SK-MEL-5 (cell line): Measurements from ENCODE around the gene MAML2. TPM values are rescaled to one million over a fixed set of nuclear protein-coding genes. Genes with fewer than 3 reads are reported as not detected.

Experiments
- DNase-seq: peaks from one replicate; pipeline ENCODE4 v3.0.0-alpha.2; 2016; ENCODE audit warnings: low read depth, low spot score
- in situ Hi-C: cut with HindIII; loops from 2 replicates; pipeline ENCODE4 v1.10.0; 2016; ENCODE audit warnings: low sequenced_read_pairs, high pct_unique_total_duplicates, low pct_unique_long_range_greater_than_20kb
- total RNA-seq: library from RNA; depleted of rRNA; stranded (reverse); fragments of >200 nt; shearing (Covaris generic); gene quantifications from 2 replicates; pipeline ENCODE4 v1.2.3, GENCODE V29; 2014

MAML2 gene
- total RNA-seq, 1 experiment from 2014 or later, result 3.5 TPM

GRCh38 chr11:96050435-96051182, 292.4 kb downstream of the MAML2 start:
- in situ Hi-C loops, result no loop called here
- peak; percentile 53 for DNase-seq

DNA sequence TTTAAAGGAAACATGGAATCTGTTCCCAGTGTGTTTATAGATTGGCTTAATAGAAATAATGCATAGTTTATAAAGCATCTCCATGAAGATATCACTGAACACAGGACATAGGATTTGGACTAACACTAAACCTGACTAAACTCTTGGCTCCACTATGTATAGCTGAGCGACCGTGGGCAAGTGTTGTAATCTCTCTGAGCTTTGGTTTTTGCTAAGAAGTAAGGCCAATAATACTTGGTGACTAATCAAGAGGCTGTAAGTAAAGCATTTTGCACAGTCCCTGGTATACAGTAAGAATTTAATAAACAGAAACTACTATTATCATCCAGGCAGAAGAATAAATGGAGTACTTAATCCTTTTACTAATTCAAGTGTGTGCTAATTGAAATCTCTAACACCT, 293.6 kb downstream of the MAML2 start:
- in situ Hi-C loops, result no loop called here
- DNase-seq, result no peak

DNA sequence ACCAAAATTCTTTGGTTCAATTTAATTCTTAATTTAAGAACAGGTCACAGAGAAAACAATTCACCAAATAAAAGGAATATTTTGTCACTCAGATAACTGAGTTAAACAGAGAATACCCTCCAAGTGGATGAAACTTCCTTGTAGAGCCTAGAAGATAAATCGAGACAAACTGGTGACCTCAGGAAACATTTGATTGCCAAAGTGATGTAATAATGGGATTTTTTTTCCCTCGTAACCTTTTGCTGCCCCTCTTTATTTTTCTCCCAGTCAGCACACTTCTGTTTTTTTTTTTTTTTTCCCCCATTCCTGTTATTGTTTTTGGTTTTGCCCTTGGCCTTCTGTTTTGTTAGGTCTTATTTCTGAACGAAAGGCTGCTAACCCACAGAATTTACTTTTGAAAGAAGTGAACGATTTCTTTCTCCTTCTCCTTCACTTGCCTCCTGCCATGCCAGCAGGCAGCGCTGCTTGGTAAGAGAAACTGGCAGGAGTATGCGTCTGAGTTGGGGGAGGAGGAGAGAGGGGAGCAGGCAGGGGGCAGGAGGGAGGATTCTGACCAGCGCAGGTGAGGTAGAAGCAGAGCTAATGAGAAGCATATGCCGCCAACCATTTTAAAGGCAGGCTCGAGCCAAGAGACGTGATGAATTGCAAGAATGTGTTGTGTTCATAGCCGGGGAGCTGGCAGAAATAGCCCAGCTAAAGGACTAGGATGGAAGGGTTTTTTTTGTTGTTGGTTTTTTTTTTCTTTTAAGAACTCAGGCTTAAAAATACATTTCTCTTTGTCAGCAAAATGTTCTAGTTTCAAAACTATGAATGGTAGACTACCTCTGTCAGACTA, 297.2 kb downstream of the MAML2 start:
- DNase-seq, result no peak
- in situ Hi-C loops, result no loop called here

DNA sequence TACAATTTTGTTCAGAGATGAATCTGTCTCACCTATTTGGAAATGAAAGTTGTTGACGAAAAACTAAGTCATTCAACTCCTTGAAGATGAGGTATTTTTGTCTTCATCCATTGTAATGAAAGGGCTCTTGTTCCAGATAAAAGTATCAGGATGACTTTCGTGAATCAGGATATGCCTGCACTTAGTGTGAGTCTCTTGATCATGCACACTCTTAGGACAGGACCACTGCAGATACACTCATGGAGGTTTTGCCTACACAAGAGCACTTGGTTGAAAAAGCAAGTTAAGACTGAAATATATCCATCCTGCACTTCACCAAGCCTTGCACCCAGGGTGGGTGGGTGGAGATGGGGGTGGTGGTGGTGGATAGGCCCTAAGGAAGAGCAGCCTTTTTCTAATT, 298.2 kb downstream of the MAML2 start:
- in situ Hi-C loops, result no loop called here
- DNase-seq, result no peak

GRCh38 chr11:96044311-96044710, 298.7 kb downstream of the MAML2 start:
- DNase-seq, result no peak
- in situ Hi-C loops, result no loop called here

GRCh38 chr11:96043291-96043690, 299.7 kb downstream of the MAML2 start:
- in situ Hi-C loops, result no loop called here
- DNase-seq, result no peak

DNA sequence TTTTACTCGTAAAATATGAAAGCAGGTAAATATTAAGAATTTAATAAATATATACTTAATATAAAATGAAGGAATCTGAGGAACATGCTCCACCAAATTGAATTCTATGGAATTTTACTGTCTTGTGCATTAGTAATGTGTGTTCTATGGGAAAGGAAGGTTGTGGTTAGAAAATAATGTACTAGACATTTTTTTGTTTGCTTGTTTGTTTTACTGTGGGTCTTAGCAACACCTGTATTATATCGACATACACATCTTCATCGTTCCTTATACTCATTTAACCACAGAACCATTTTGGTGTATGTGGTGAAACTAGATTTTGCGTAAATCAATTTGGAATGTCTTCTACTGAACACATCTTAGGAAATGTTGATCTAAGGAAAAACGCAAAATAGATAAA, 304.9 kb downstream of the MAML2 start:
- no peak for DNase-seq
- in situ Hi-C loops, result no loop called here

GRCh38 chr11:96037405-96037949, 305.5 kb downstream of the MAML2 start:
- no peak for DNase-seq
- in situ Hi-C loops, result no loop called here

GRCh38 chr11:96036863-96037262, 306.1 kb downstream of the MAML2 start:
- in situ Hi-C loops, result no loop called here
- DNase-seq, result no peak

- no peak for DNase-seq
- in situ Hi-C loops, result no loop called here
These were observed 307.3 kb downstream of the MAML2 start for GRCh38 chr11:96035740-96036078.

DNA sequence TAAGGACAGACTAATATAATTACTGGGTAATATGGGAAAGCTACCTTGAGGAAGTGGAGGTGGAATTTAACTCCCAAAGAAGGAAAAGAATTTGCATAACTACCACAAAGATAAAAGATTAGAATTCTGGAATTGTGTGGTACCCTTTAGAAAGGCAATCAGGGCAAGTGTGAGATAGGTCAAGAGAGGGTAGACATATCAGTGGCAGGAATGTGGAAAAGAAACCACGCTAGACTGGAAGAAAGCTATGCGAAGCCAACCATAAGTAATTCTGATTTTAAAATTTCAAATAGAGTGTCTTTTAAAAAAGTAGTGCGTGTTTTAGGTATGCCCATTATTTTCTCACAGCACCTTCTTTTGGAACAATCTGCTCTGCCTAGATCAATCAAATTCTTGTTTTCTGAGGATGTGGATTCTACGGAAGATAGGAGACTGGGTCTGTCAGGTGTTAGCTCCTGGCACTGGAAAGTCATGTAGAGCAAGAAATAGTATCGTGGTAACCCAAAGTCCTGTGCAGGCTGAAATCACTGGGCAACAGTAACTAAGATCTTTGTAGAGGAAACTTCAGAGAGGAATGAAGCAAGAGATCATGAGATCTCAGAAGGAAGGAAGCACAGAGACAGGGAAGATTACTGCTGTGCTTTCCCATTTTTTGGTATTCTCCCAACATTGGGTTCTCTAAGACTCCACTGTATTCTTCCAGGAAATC, 307.8 kb downstream of the MAML2 start:
- DNase-seq, result peak; percentile 48
- in situ Hi-C loops, result no loop called here

DNA sequence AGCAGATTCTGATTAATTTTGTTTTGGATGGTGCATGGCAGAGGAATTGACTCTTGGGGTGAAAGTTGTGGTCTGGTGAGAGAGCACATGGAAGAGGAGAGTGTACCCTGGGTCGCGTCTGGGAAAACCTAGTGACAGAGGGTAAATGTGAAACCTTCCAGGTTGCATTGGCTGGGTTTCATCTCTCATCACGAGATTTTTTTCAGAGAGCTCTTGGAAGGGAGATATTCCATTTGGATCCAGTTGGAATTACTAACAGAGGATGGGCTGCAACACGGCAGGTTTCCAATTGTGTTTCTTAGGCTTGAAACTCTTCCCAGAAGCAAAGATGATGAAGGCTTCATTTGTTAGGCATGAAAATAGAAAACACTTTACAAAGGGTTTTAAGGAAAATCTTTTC, 309.4 kb downstream of the MAML2 start:
- no peak for DNase-seq
- in situ Hi-C loops, result no loop called here

- in situ Hi-C loops, result no loop called here
These were observed 309.9 kb downstream of the MAML2 start for GRCh38 chr11:96033095-96033494.

DNA sequence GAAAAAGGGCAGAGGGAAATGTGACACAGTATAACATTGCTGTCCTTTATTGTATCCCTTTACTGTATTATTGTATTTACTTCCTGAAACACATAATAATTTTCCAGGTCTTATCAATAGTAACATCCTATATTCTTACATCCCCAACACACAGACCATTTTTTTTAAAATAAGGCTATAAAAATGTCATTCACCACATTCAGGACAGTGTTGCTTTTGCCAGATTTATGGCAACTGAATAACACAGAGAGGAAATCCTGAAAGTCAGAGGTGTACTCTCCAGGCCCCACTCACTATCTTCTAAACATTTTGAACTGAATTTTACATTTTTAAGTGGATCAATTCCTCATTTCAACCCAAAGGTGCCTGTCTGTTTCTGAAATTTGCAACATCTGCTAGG, 314.2 kb downstream of the MAML2 start:
- DNase-seq, result no peak
- in situ Hi-C loops, result no loop called here

More at GRCh38 chr11:96033095-96033494, 309.9 kb downstream of the MAML2 start:
- no peak for DNase-seq

DNA sequence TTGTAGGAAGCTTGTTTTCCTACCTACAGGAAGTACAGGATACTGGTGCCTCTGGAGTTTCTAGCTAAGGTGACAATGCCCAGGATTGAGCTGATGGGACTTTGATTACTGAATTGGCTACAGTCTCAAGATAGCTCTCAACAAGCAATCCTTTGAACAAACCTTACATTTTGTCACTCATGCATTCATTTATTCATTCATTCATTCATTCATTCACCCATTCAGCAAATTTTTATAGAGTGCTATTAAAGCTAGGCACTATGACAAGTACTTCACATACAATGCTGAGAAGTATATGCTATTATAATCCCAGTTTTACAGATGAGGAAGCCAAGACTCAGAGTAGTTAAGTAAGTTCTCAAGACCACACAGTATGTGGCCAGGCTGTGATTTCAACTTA, 316.0 kb downstream of the MAML2 start:
- in situ Hi-C loops, result no loop called here
- DNase-seq, result no peak

GRCh38 chr11:96026310-96026709, 316.7 kb downstream of the MAML2 start:
- in situ Hi-C loops, result no loop called here

DNA sequence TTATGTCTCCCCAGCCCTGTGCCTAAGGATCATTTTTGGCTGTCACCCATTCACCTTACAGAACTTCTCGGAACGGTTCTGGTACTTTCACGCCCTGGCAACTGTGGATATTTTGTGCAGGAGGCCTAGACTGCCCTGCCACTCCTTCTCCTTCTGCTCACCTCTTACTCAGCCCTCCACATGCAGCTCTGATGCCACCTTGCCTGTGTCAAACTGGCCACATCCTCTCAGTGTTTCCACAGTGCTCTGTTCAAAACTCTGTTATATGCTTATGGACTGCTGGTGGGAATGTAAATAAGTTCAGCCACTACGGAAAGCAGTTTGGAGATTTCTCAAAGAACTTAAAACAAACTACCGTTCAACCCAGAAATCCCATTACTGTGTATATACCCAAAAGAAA, 318.3 kb downstream of the MAML2 start:
- in situ Hi-C loops, result no loop called here
- DNase-seq, result no peak

More at GRCh38 chr11:96026310-96026709, 316.7 kb downstream of the MAML2 start:
- no peak for DNase-seq

DNA sequence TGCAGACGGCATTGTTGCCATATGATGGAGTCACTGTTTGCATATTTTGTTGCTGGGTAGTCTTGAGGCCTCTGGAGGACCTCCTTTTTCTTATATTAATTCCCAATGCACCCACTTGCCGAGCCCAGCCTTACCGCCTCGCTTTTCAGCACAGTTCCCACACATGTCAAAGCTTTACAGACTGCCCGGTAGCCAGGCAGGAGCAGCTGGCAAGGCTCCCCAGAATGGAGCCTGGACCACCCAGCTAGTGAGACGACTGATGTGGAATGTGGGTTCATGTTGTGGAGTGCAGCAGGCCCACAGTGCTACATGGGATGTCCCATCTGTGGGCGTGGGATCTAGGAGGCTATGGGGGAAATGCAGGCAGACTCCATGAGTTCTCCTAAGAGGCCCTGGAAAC, 319.7 kb downstream of the MAML2 start:
- no peak for DNase-seq
- in situ Hi-C loops, result no loop called here
